ENCODE data around the gene TCF7L2.

GRCh38 chr10:113118882-113119281 is 168.8 kb downstream of the TCF7L2 start:
- TF ChIP-seq GATA3 (IDR thresholded peaks at IDR 0.05; ENCODE audit: low read depth, low read length) (no peak), GATA2 (IDR thresholded peaks at IDR 0.05; ENCODE audit: low read depth, low read length) (no peak)

All from SH-SY5Y (cell line).